ENCODE measurements around the gene SMAD5. TPM values are rescaled to one million over a fixed set of nuclear protein-coding genes. Genes with fewer than 3 reads are reported as not detected.

Gene SMAD5
- total and polyA plus RNA-seq, 2 of the 8 experiments (the other 6 are each of a cell fraction or from before 2014, with no cell fraction given), result 30.2 to 60.5 TPM

GRCh38 chr5:136199408-136199807 is 66.8 kb downstream of the SMAD5 start:
- no peak overlapping the region for H3K4ac ChIP-seq (replicated peaks; ENCODE audit: insufficient read length, low read depth, low read length)
- H2BK120ac ChIP-seq (replicated peaks; ENCODE audit: low read depth, low read length), result no peak overlapping the region
- H3K23ac ChIP-seq (ENCODE audit: insufficient read length), result no peak overlapping the region
- TF ChIP-seq CTBP2 (IDR thresholded peaks at IDR 0.05; ENCODE audit: borderline replicate concordance, insufficient read depth, insufficient read length, low read length) (no peak), FOSL1 (IDR thresholded peaks at IDR 0.05; ENCODE audit: insufficient read depth, low read depth, low read length) (no peak), MAFK (IDR thresholded peaks at IDR 0.05; ENCODE audit: low read depth, low read length) (peak; percentile 35; the same call in 1 of the 2 replicates), BRCA1 (IDR thresholded peaks at IDR 0.05; ENCODE audit: low read depth, low read length) (no peak)
- H2AK5ac ChIP-seq (ENCODE audit: low read depth, low read length), result no peak overlapping the region
- DNase-seq (ENCODE audit: low read depth in 1 of 2, low spot score in 2 of 2), result peak in 1 of 2 experiments; percentile 38
- peaks cover 4 to 7% of the 10 kb centered on the region in 2 experiments for H4K20me1 ChIP-seq (replicated peaks in 1 of 2; ENCODE audit: control insufficient read depth in 1 of 2, insufficient read depth in 2 of 2, low read length in 2 of 2)
- no peak overlapping the region for H2BK15ac ChIP-seq (ENCODE audit: low read length)
- H3K4me2 ChIP-seq (ENCODE audit: insufficient read depth in 1 of 2, low read depth in 2 of 2, low read length in 2 of 2), result no peak overlapping the region
- no peak overlapping the region for H3K9ac ChIP-seq (replicated peaks in 1 of 4; ENCODE audit: extremely low read depth in 1 of 4, low read depth in 3 of 4, low read length in 3 of 4)
- no peaks in the 10 kb centered on the region for H3K23me2 ChIP-seq (ENCODE audit: low read depth, low read length)
- no peak overlapping the region for H3K14ac ChIP-seq (ENCODE audit: insufficient read length)
- no peak overlapping the region for H3K27ac ChIP-seq (ENCODE audit: low read depth, low read length)
- no peak overlapping the region for H3K56ac ChIP-seq (replicated peaks; ENCODE audit: insufficient read length, low read depth, low read length)
- H3K4me1 ChIP-seq (replicated peaks in 1 of 4; ENCODE audit: control insufficient read depth in 3 of 4, insufficient read depth in 4 of 4, low read length in 3 of 4), result peaks cover 0 to 16% (median 9%) of the 10 kb centered on the region in 4 experiments; a peak in 6 of 7 replicates
- no peak overlapping the region for H4K5ac ChIP-seq (ENCODE audit: insufficient read length, low read depth, low read length)
- peaks cover 44 to 84% (median 69%) of the 10 kb centered on the region in 4 experiments for H3K27me3 ChIP-seq (replicated peaks in 1 of 4; ENCODE audit: control insufficient read depth in 3 of 4, extremely low read depth in 1 of 4, insufficient read depth in 3 of 4, low read length in 3 of 4)
- H3K79me1 ChIP-seq (ENCODE audit: low read depth, low read length), result no peaks in the 10 kb centered on the region
- no peak overlapping the region for H2BK12ac ChIP-seq (ENCODE audit: low read depth, low read length)
- H4K91ac ChIP-seq (replicated peaks; ENCODE audit: insufficient read length, low read length), result no peak overlapping the region
- no peak overlapping the region for H2AFZ ChIP-seq (ENCODE audit: low read length)
- H2BK20ac ChIP-seq (ENCODE audit: low read length), result no peak overlapping the region
- no peak overlapping the region for H4K8ac ChIP-seq (ENCODE audit: extremely low read depth, insufficient read depth, low read length)
- ChIA-PET CTCF (ENCODE audit: partially characterized antibody) (interaction anchor here (1.1 to 5.6 kb wide), 4 partner anchors 12 to 142 kb away, joined by 4 to 43 read pairs (median 4); no protein-coding TSS in a partner anchor), POLR2A (ENCODE audit: partially characterized antibody) (no interaction called here)
- no peak overlapping the region for H3K4me3 ChIP-seq (ENCODE audit: extremely low read depth in 1 of 4, insufficient read depth in 2 of 4, low read depth in 3 of 4, low read length in 4 of 4)
- H3K18ac ChIP-seq (ENCODE audit: extremely low read depth, low read length), result no peak overlapping the region
- no peaks in the 10 kb centered on the region for H3K36me3 ChIP-seq (ENCODE audit: control insufficient read depth in 2 of 4, insufficient read depth in 4 of 4, low read length in 3 of 4)
- FAIRE-seq, result no peak
- no peaks in the 10 kb centered on the region for H3K79me2 ChIP-seq (ENCODE audit: control insufficient read depth in 1 of 2, insufficient read depth in 2 of 2, low read length in 2 of 2)
- WGBS, 2 experiments (ENCODE audit: extremely low coverage in 1 of 2, insufficient coverage in 1 of 2, insufficient read length in 1 of 2, insufficient replicate concordance in 2 of 2, low coverage in 1 of 2, low lambda C conversion rate in 2 of 2, missing lambda C conversion rate in 1 of 2), result 83% methylated on average over 7 of the region's 7 CpGs; no CpG with 5 or more reads in 1 of the 2 experiments
- H3K9me3 ChIP-seq (ENCODE audit: insufficient read depth in 2 of 2, low read depth in 1 of 2, low read length in 1 of 2), result no peaks in the 10 kb centered on the region
- no peak overlapping the region for H2BK5ac ChIP-seq (ENCODE audit: low read depth, low read length)

All from H1 (cell line).